Activated CD4-positive, alpha-beta T cell treated with anti-CD3 and anti-CD28 coated beads, Interleukin-10, Interleukin-2, amounts not matched to agents 100 ng/mL and 50 ng/mL, durations not matched to agents 16 hours and 8 hours (primary cell): Measurements from ENCODE around the gene SHTN1.

ENCODE experiments used
- DNase-seq: peaks from one replicate; pipeline ENCODE4 v3.0.0-alpha.2; 2020

The SHTN1 gene

GRCh38 chr10:116913695-116914094 lies 91.3 kb downstream of the SHTN1 start:
- no peak for DNase-seq

- no peak for DNase-seq
Observed at GRCh38 chr10:116912162-116912561, 92.8 kb downstream of the SHTN1 start.

GRCh38 chr10:116910910-116911309 lies 94.1 kb downstream of the SHTN1 start:
- no peak for DNase-seq

GRCh38 chr10:116909307-116909706 lies 95.7 kb downstream of the SHTN1 start:
- no peak for DNase-seq

- no peak for DNase-seq
Observed at GRCh38 chr10:116907245-116907987, 97.6 kb downstream of the SHTN1 start.

DNA sequence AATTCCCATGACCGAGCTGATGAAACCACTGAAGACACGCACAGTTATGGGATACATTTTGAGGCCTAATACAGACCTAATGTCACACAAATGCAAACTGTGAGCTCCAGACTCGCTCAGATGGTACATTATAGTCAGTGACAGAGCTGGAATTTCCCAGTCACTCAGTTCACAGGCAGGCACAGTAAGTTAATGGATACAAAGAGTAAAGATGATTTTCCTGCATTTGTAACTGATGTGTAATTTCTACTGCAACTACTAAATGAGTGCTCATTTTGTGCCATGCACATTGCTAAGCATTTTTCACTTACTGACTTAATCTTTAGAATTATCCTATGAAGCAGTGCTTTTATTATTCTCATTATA lies 99.2 kb downstream of the SHTN1 start:
- DNase-seq, result no peak

DNA sequence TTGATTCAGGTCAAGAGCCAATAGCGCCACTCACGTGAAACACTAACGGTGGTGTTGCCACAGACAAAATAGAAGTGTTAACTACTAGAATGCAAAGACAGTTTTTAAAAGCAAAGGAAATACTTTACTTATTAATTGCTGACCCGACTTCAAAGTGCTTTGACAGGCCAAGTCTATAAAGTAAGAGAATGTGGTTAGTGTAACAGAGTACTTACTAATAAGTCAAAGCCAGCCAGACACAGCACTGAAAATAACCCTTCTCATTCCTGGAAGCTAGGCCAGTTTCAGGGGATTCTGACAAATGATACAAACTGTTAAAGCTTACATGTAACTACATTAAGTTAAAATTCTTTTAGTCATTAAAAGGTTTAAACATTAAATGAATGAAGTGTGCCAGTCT lies 105.4 kb downstream of the SHTN1 start:
- no peak for DNase-seq

DNA sequence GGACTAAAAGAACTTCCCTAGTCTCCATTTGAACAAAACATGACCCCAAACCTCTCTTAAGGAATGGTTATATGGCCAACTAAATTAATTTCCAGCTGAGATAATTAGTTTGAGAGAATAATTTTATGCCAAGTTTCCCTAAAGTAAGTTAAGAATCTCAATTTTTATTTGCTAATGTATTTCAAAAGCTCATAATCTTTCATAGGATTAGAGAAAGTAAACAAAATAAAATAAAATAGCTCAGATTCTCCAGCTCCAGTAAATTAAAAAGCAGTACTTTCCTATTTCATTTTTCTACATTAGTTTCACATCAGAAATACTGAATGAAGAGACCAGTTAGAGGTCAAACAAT lies 111.3 kb downstream of the SHTN1 start:
- DNase-seq, result no peak

- DNase-seq, result peak; percentile 7
Observed at GRCh38 chr10:116892907-116893685, 111.9 kb downstream of the SHTN1 start.

GRCh38 chr10:116891208-116891607 lies 113.8 kb downstream of the SHTN1 start:
- DNase-seq, result no peak

GRCh38 chr10:116889066-116889465 lies 115.9 kb downstream of the SHTN1 start:
- no peak for DNase-seq

DNA sequence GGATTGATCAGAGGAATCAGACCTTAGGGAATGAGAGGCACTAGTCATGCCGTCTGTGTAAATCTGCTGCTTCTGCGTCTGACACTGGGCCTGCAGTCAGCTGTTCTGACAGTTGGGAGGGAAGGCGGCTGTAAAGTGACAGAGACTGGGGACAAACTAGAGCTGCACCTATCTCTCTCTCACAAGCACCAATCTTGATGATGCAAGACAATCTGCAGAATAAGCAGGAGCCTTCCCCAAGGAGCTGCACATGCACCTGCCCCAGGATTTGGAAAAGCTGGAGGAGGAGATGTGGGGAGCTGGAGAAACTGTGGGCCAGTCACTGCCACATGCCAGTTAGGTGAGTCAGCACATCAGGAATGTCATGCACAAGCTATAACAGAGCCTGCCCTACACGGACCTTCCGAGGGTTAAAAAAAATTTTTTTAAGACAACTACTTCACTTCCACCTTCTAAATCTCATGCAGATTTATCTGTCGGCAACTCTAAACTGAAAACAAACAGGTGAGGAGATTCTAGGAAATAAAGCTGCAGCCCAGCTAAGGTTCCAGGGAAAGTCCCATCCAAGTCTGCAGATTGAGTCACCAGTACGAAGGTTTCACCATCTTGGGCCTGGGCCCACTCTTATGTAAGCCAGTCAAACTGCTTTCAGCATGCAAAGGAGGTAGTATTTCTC lies 116.5 kb downstream of the SHTN1 start:
- DNase-seq, result no peak

GRCh38 chr10:116886772-116887171 lies 118.2 kb downstream of the SHTN1 start:
- DNase-seq, result no peak

DNA sequence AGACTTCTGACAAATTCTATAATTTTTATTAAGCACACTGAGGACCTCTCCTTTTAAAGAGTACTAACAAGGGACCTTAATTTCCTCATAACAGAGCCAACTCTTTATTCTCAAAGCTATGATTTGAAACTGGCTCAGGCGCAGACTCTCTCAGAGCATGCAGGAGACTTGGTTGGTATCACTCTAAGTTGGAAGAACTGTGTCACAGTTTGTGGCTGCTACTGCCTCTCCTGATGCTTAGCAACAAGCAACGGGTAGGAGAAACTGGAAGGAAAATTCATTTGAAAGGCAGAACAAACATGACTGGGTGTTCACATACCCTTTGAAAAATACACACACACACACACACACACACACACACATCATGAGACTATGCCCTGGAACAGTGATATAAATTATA lies 122.3 kb downstream of the SHTN1 start:
- DNase-seq, result no peak

DNA sequence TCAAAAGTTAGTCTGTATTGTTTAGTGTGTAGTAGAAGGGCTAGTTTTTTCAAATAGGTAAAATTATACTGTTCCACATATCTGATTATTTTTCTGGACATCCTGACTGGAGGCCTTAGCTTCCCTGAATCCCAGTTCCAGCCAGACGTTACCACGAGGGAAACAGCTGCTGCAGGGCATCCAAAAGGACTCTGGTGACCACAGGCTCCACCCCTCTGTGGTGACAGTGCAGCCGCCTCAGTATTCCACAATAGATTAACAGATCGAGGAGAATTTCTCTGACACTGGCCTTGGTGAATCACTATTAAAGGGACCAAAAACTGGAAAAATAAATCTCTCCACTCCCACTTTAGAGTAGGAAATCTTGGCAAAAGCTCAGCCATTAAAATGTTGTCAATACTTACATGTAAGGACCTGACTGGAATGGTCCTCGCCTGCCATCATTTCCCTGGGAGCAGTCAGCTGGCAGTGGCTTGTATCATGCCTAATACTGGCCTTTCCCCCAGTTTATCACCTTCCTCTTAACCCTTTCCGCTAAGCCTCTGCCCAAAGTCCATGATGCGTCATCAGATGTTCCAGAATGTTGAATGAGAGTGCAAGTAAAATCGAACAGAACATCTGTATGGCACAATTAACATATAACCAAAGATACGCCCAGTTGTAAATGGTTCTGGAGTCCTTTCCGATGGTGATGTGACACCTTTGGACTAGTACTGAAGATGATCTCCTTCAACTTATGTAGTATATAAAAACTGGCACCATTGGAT lies 124.1 kb downstream of the SHTN1 start:
- DNase-seq, result no peak

- DNase-seq, result no peak
Observed at GRCh38 chr10:116879817-116880216, 125.2 kb downstream of the SHTN1 start.

DNA sequence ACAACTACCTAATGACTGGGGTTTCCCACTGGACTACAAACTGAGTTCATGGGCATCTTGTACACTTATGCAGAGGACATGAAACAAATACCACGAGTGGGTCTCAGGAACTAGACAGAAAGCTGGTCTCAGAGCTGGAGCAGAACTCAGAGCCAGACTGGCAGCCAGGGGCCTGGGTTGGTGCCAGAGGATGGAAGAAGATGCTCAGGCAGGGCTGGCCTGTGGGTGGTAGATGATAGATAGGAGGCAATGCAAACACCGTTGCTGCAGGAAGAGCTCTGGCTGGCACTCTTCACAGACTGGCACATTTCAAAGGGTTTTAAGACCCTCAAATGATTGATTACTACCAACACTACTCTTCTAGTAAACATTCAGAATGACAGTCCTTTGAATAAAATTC lies 126.9 kb downstream of the SHTN1 start:
- no peak for DNase-seq

DNA sequence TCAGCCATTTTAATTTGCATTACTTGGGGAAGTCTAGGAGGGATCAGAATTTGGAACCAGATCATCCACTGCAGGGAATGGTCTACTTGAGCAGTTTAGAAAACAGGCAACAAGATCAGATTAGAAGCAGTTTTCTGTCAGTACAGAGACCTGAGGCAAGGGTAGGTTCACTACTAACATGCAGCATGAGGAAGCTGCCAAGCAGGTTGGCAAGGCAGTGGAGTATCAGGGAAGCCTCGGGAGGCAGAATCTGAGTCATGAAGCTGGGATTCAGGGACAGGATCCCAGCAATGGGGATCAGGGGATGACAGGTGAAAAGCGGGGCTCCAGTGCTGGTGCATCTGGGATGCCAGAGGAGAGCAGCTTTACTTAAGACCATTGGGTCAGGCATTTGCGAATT lies 127.6 kb downstream of the SHTN1 start:
- no peak for DNase-seq

DNA sequence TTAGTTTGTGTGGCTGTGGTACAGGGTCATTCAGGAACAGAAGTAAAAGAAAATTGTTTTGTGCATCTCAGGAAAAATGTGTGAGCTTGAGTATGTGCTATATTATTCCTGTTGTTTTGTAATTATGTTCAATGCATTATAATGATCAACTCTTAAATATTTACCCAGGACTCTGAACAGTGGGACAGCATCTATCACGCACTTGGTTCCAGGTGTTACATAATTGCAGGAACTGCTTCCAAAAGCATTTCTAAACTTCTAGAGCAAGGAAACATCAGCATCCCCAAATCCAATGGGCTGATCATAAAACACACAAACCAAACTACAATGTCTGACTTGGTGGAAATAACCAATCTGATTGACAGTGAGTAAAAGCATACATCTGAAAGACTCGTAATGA lies 129.1 kb downstream of the SHTN1 start:
- no peak for DNase-seq

DNA sequence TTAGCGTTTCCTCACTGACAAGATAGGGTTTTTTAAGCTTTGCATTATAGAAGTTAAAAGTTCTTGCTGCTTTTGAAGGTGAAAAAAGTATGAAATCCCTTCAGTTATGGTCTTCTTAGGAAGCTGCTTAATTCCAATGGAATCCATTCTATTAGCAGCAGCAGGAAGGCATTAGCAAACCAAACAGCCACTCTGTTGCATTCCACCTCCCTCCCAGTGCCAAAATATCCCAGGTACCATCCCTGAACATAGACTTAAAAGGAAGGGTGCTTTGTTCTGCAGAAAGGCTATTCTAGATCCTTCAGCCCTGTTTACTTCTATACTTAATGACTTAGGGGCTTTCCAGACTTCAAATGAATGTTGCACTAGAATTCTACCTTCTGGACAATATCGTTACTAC lies 131.9 kb downstream of the SHTN1 start:
- no peak for DNase-seq

- DNase-seq, result no peak
Observed at GRCh38 chr10:116870949-116871348, 134.0 kb downstream of the SHTN1 start.

DNA sequence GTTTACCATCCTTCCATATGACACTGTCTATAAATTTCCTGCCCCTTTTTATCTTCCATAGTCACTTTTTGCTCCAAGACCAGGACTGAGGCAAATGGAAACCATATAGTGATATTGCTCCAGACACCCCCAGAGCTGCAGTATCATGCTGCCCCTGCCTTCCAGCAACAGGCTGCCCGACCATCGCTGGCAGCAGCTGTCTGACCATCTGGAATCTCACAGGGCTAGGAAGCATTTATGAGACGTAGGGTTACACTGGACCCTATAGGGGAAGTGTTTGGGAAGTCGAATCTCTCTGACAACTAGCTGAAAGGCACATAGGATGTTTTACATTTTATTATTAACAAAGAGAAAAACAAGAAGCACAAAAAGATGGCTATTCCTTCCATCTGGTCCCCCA lies 136.3 kb downstream of the SHTN1 start:
- DNase-seq, result no peak

DNA sequence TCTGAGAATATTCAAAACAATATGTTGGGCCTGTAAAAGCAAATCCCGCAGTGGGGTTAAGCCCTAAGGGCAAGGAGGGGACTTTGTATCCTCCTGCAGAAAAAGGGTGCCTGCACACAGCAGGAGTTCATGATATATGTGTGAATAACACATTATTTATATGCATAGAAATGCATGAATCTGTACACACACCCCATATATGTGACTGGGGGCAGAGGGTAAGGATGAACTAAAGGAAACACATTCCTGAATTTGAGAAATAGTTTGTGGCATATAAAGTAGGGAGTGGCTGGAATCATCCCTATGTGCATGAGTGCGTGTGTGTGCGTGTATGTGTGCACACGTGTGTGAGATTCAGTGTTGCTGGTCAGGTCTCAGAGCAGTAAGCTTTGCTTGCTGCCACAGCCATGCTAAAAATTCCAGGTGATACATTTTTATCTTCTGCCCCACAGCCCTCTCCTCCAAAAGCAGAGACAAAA lies 136.8 kb downstream of the SHTN1 start:
- DNase-seq, result no peak
